Measurements from ENCODE around the gene SHQ1. TPM values are rescaled to one million over a fixed set of nuclear protein-coding genes. Genes with fewer than 3 reads are reported as not detected.

The SHQ1 gene
- total RNA-seq, 1 donor from 2014 or later: 20.7 TPM

GRCh38 chr3:72708441-72708840 lies 139.8 kb downstream of the SHQ1 start:
- Mint-ChIP-seq H3K4me1 (no peaks in the 10 kb centered on the region), H3K4me3 (no peak overlapping the region), H3K9me3 (no peaks in the 10 kb centered on the region), H3K27ac (ENCODE audit: unreplicated experiment) (no peak overlapping the region), H3K27me3 (ENCODE audit: low read depth) (peaks cover under 1% of the 10 kb centered on the region), H3K36me3 (ENCODE audit: low read depth) (no peaks in the 10 kb centered on the region)
- DNase-seq (ENCODE audit: low read depth, low spot score): no peak
- TF ChIP-seq CTCF (conservative IDR thresholded peaks at IDR 0.05): no peak

- no peak for DNase-seq (ENCODE audit: low read depth, low spot score)
- TF ChIP-seq CTCF (conservative IDR thresholded peaks at IDR 0.05): no peak
- Mint-ChIP-seq H3K36me3 (ENCODE audit: low read depth) (no peaks in the 10 kb centered on the region), H3K27ac (ENCODE audit: unreplicated experiment) (no peak overlapping the region), H3K27me3 (ENCODE audit: low read depth) (no peaks in the 10 kb centered on the region), H3K9me3 (no peaks in the 10 kb centered on the region), H3K4me1 (peaks cover 3% of the 10 kb centered on the region), H3K4me3 (no peak overlapping the region)
Measured at GRCh38 chr3:72702997-72703396, 145.2 kb downstream of the SHQ1 start.

GRCh38 chr3:72702390-72702789 lies 145.9 kb downstream of the SHQ1 start:
- Mint-ChIP-seq H3K9me3 (no peaks in the 10 kb centered on the region), H3K27me3 (ENCODE audit: low read depth) (no peaks in the 10 kb centered on the region), H3K36me3 (ENCODE audit: low read depth) (no peaks in the 10 kb centered on the region), H3K4me3 (no peak overlapping the region), H3K27ac (ENCODE audit: unreplicated experiment) (no peak overlapping the region), H3K4me1 (peaks cover 4% of the 10 kb centered on the region)
- DNase-seq (ENCODE audit: low read depth, low spot score): no peak
- TF ChIP-seq CTCF (conservative IDR thresholded peaks at IDR 0.05): no peak

GRCh38 chr3:72700106-72700505 lies 148.1 kb downstream of the SHQ1 start:
- H3K27ac Mint-ChIP-seq (ENCODE audit: unreplicated experiment): no peak overlapping the region
- no peaks in the 10 kb centered on the region for H3K9me3 Mint-ChIP-seq
- DNase-seq (ENCODE audit: low read depth, low spot score): no peak
- no peaks in the 10 kb centered on the region for H3K27me3 Mint-ChIP-seq (ENCODE audit: low read depth)
- H3K4me3 Mint-ChIP-seq: no peak overlapping the region
- no peaks in the 10 kb centered on the region for H3K36me3 Mint-ChIP-seq (ENCODE audit: low read depth)
- no peak for TF ChIP-seq CTCF (conservative IDR thresholded peaks at IDR 0.05)
- H3K4me1 Mint-ChIP-seq: peaks cover 4% of the 10 kb centered on the region

- DNase-seq (ENCODE audit: low read depth, low spot score): no peak
Measured at GRCh38 chr3:72699631-72700030, 148.6 kb downstream of the SHQ1 start.

More at GRCh38 chr3:72699631-72700030, 148.6 kb downstream of the SHQ1 start:
- Mint-ChIP-seq H3K27me3 (ENCODE audit: low read depth) (no peaks in the 10 kb centered on the region), H3K4me3 (no peak overlapping the region), H3K36me3 (ENCODE audit: low read depth) (no peaks in the 10 kb centered on the region), H3K4me1 (peaks cover 4% of the 10 kb centered on the region), H3K9me3 (no peaks in the 10 kb centered on the region), H3K27ac (ENCODE audit: unreplicated experiment) (no peak overlapping the region)
- no peak for TF ChIP-seq CTCF (conservative IDR thresholded peaks at IDR 0.05)

Other genes starting within 250 kb of the SHQ1 start
- 0.82 and 1.2 TPM in 2 replicates for gene GXYLT2, start 39.6 kb upstream of the SHQ1 start, total RNA-seq
- 99.9 and 105 TPM in 2 replicates for gene PPP4R2, start 148.4 kb upstream of the SHQ1 start, total RNA-seq
- 7.0 and 7.8 TPM in 2 replicates for gene EBLN2, start 213.2 kb upstream of the SHQ1 start, total RNA-seq

Data from neural crest cell (in vitro differentiated cells).